Kidney (tissue), 14 donors: ENCODE results near the gene EGFR. TPM values are rescaled to one million over a fixed set of nuclear protein-coding genes. Genes with fewer than 3 reads are reported as not detected.

Source experiments
- DNase-seq, 5 donors: peaks; one replicate each; pipeline ENCODE4 v3.0.0-alpha.2; 2013 to 2020
- FAIRE-seq: peaks from 2 replicates; lab custom pipeline; 2012; peaks lifted over from hg19 to GRCh38; lab: Jason Lieb, UNC
- H3K27ac ChIP-seq, 2 donors: one replicate each; pipeline ENCODE4 v1.7.0; 2013; ENCODE audit warnings: low read depth in 2 of 2, low read length in 2 of 2, inconsistent platforms in 1 of 2
- H3K27me3 ChIP-seq: one replicate; pipeline ENCODE4 v1.7.1; 2013; ENCODE audit warnings: low read length, inconsistent platforms; ENCODE audit not compliant: control insufficient read depth, insufficient read depth
- H3K36me3 ChIP-seq, 3 donors: one replicate each; pipeline versions ENCODE4 v1.7.0 to v1.7.1; 2013; ENCODE audit warnings: low read length in 3 of 3, control low read depth in 1 of 3, inconsistent platforms in 1 of 3; ENCODE audit not compliant: insufficient read depth in 3 of 3, control insufficient read depth in 2 of 3
- H3K4me1 ChIP-seq, 3 donors: one replicate each; pipeline versions ENCODE4 v1.7.0 to v1.7.1; 2013; ENCODE audit warnings: low read length in 3 of 3, inconsistent platforms in 1 of 3, low read depth in 1 of 3; ENCODE audit not compliant: control insufficient read depth in 2 of 3, insufficient read depth in 2 of 3
- H3K4me3 ChIP-seq, 3 donors: one replicate each; pipeline versions ENCODE4 v1.7.0 to v1.8.1; 2013; ENCODE audit warnings: low read length in 3 of 3, control low read depth in 1 of 3, inconsistent platforms in 1 of 3
- H3K9ac ChIP-seq, 3 donors: one replicate each; pipeline versions ENCODE4 v1.7.0 to v1.7.1; 2013; ENCODE audit warnings: low read length in 3 of 3, control low read depth in 1 of 3, inconsistent platforms in 1 of 3
- H3K9me3 ChIP-seq, 3 donors: one replicate each; pipeline versions ENCODE4 v1.7.0 to v1.7.1; 2013; ENCODE audit warnings: low read length in 3 of 3, control low read depth in 1 of 3, inconsistent platforms in 1 of 3; ENCODE audit not compliant: control insufficient read depth in 2 of 3, insufficient read depth in 1 of 3
- CTCF ChIP-seq: IDR thresholded peaks from 3 replicates; pipeline ENCODE4 v1.5.1; 2012; ENCODE audit warnings: mild to moderate bottlenecking, moderate library complexity, borderline replicate concordance; ENCODE audit not compliant: insufficient read depth; ENCODE audit errors: extremely low read depth
- intact Hi-C: fragments of 100-400 bp; cut with DNase I; formaldehyde crosslinking; loops from one replicate; pipeline ENCODE4 v1.11.1; 2022
- polyA plus RNA-seq: library from polyadenylated mRNA; stranded (reverse); fragments of 350-450 nt; fragmentation: Illumina TruSeq; extraction: RNeasy Lipid Tissue Mini Kit (QIAGEN cat#74804); gene quantifications from one replicate; pipeline ENCODE4 v1.2.3, GENCODE V29; 2014; ENCODE audit warnings: low read depth, low replicate concordance; ENCODE audit not compliant: insufficient read depth
- total RNA-seq: library from RNA; stranded (reverse); fragmentation: NEBNext Ultra II Directional; extraction: Animal tissue kit (Norgen Biotek cat#: 25700); gene quantifications from one replicate; pipeline ENCODE4 v1.2.1, GENCODE V29; 2021
- donor health status: control.
- donor health status: control.
- donor health status: control.
- donor health status: control.
- donor health status: control.
- donor health status: DM: yes; HTN: yes; CAD: no.
- donor health status: Normal renal cell carcinoma (clear cell type).

Gene EGFR
- total and polyA plus RNA-seq, 2 donors from 2014 or later, result 5.9 to 61.3 TPM

GRCh38 chr7:55061726-55062499 lies 43.1 kb downstream of the EGFR start:
- H3K4me1 ChIP-seq, result peaks cover 9 to 14% (median 10%) of the 10 kb centered on the region in 3 donors
- no peak for TF ChIP-seq CTCF
- no peak overlapping the region for H3K4me3 ChIP-seq
- FAIRE-seq (no peak), DNase-seq (no peak)
- H3K27ac ChIP-seq, result no peak overlapping the region
- H3K27me3 ChIP-seq, result no peaks in the 10 kb centered on the region
- H3K9ac ChIP-seq, result no peak overlapping the region
- no peaks in the 10 kb centered on the region for H3K36me3 ChIP-seq
- intact Hi-C loops, result no loop called here
- no peaks in the 10 kb centered on the region for H3K9me3 ChIP-seq

- intact Hi-C loops, result no loop called here
- Histone ChIP-seq H3K4me3 (no peak overlapping the region), H3K27ac (no peak overlapping the region), H3K9ac (no peak overlapping the region), H3K36me3 (no peaks in the 10 kb centered on the region), H3K4me1 (peaks cover 10 to 15% (median 14%) of the 10 kb centered on the region in 3 donors), H3K9me3 (no peaks in the 10 kb centered on the region), H3K27me3 (no peaks in the 10 kb centered on the region)
- TF ChIP-seq CTCF, result no peak
- no peak for DNase-seq
- FAIRE-seq, result no peak
These were observed 44.2 kb downstream of the EGFR start for GRCh38 chr7:55063061-55063460.

DNA sequence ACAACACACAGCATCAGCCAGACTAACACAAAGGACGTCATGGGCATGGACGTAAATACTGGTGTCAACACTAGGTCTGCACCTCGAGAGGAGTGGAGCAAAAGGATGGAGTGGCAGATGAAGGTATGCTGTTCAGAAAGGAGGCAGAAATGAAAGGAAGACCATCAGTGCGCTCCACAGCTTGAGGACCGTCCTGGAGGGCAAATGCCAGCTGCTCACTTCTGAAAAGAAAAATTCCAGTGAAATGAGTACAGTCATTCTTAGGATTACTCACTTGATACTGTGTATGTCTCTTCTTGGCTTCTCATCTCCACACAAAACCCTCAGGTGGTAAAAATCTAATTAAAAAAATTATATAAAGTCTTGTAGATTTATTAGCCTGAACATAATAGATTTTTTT lies 44.8 kb downstream of the EGFR start:
- DNase-seq (no peak), FAIRE-seq (no peak)
- Histone ChIP-seq H3K36me3 (no peaks in the 10 kb centered on the region), H3K27ac (no peak overlapping the region), H3K4me3 (no peak overlapping the region), H3K27me3 (no peaks in the 10 kb centered on the region), H3K9ac (no peak overlapping the region), H3K9me3 (no peaks in the 10 kb centered on the region), H3K4me1 (peaks cover 10 to 19% (median 14%) of the 10 kb centered on the region in 3 donors)
- intact Hi-C loops, result no loop called here
- TF ChIP-seq CTCF, result no peak
